Kidney (tissue), 14 donors: ENCODE results near the gene LGALS1. TPM values are rescaled to one million over a fixed set of nuclear protein-coding genes. Genes with fewer than 3 reads are reported as not detected.

Experiments used
- DNase-seq, 5 donors: peaks; one replicate each; pipeline ENCODE4 v3.0.0-alpha.2; 2013 to 2020
- FAIRE-seq: peaks from 2 replicates; lab custom pipeline; 2012; peaks lifted over from hg19 to GRCh38; lab: Jason Lieb, UNC
- H3K27ac ChIP-seq, 2 donors: one replicate each; pipeline ENCODE4 v1.7.0; 2013; ENCODE audit warnings: low read depth in 2 of 2, low read length in 2 of 2, inconsistent platforms in 1 of 2
- H3K27me3 ChIP-seq: one replicate; pipeline ENCODE4 v1.7.1; 2013; ENCODE audit warnings: low read length, inconsistent platforms; ENCODE audit not compliant: control insufficient read depth, insufficient read depth
- H3K36me3 ChIP-seq, 3 donors: one replicate each; pipeline versions ENCODE4 v1.7.0 to v1.7.1; 2013; ENCODE audit warnings: low read length in 3 of 3, control low read depth in 1 of 3, inconsistent platforms in 1 of 3; ENCODE audit not compliant: insufficient read depth in 3 of 3, control insufficient read depth in 2 of 3
- H3K4me1 ChIP-seq, 3 donors: one replicate each; pipeline versions ENCODE4 v1.7.0 to v1.7.1; 2013; ENCODE audit warnings: low read length in 3 of 3, inconsistent platforms in 1 of 3, low read depth in 1 of 3; ENCODE audit not compliant: control insufficient read depth in 2 of 3, insufficient read depth in 2 of 3
- H3K4me3 ChIP-seq, 3 donors: one replicate each; pipeline versions ENCODE4 v1.7.0 to v1.8.1; 2013; ENCODE audit warnings: low read length in 3 of 3, control low read depth in 1 of 3, inconsistent platforms in 1 of 3
- H3K9ac ChIP-seq, 3 donors: one replicate each; pipeline versions ENCODE4 v1.7.0 to v1.7.1; 2013; ENCODE audit warnings: low read length in 3 of 3, control low read depth in 1 of 3, inconsistent platforms in 1 of 3
- H3K9me3 ChIP-seq, 3 donors: one replicate each; pipeline versions ENCODE4 v1.7.0 to v1.7.1; 2013; ENCODE audit warnings: low read length in 3 of 3, control low read depth in 1 of 3, inconsistent platforms in 1 of 3; ENCODE audit not compliant: control insufficient read depth in 2 of 3, insufficient read depth in 1 of 3
- CTCF ChIP-seq: IDR thresholded peaks from 3 replicates; pipeline ENCODE4 v1.5.1; 2012; ENCODE audit warnings: mild to moderate bottlenecking, moderate library complexity, borderline replicate concordance; ENCODE audit not compliant: insufficient read depth; ENCODE audit errors: extremely low read depth
- intact Hi-C: fragments of 100-400 bp; cut with DNase I; formaldehyde crosslinking; loops from one replicate; pipeline ENCODE4 v1.11.1; 2022
- polyA plus RNA-seq: library from polyadenylated mRNA; stranded (reverse); fragments of 350-450 nt; fragmentation: Illumina TruSeq; extraction: RNeasy Lipid Tissue Mini Kit (QIAGEN cat#74804); gene quantifications from one replicate; pipeline ENCODE4 v1.2.3, GENCODE V29; 2014; ENCODE audit warnings: low read depth, low replicate concordance; ENCODE audit not compliant: insufficient read depth
- total RNA-seq: library from RNA; stranded (reverse); fragmentation: NEBNext Ultra II Directional; extraction: Animal tissue kit (Norgen Biotek cat#: 25700); gene quantifications from one replicate; pipeline ENCODE4 v1.2.1, GENCODE V29; 2021
- donor health status: control.
- donor health status: control.
- donor health status: control.
- donor health status: control.
- donor health status: control.
- donor health status: DM: yes; HTN: yes; CAD: no.
- donor health status: Normal renal cell carcinoma (clear cell type).

Gene LGALS1
- total and polyA plus RNA-seq, 2 donors from 2014 or later = 227 to 496 TPM

- intact Hi-C loops = no loop called here
- no peak for FAIRE-seq
- H3K9me3 ChIP-seq = no peaks in the 10 kb centered on the region
- H3K4me1 ChIP-seq = peaks cover 5 to 22% (median 12%) of the 10 kb centered on the region in 3 donors
- DNase-seq = peak in 1 of 5 donors; percentile 35
- H3K27ac ChIP-seq = peak overlapping the region in 1 of 2 donors; percentile 49
- TF ChIP-seq CTCF = no peak
- peaks cover 0 to 6% (median 0%) of the 10 kb centered on the region in 3 donors for H3K36me3 ChIP-seq
- H3K27me3 ChIP-seq = no peaks in the 10 kb centered on the region
- H3K9ac ChIP-seq = no peak overlapping the region
- H3K4me3 ChIP-seq = no peak overlapping the region
These were observed 44.5 kb upstream of the LGALS1 start for GRCh38 chr22:37630839-37631435.

- Histone ChIP-seq H3K9me3 (no peaks in the 10 kb centered on the region), H3K27ac (peak overlapping the region; percentile 43 to 49), H3K4me3 (no peak overlapping the region), H3K4me1 (peaks cover 5 to 21% (median 12%) of the 10 kb centered on the region in 3 donors), H3K27me3 (no peaks in the 10 kb centered on the region), H3K36me3 (peaks cover 0 to 6% (median 0%) of the 10 kb centered on the region in 3 donors), H3K9ac (no peak overlapping the region)
- FAIRE-seq (no peak), DNase-seq (peak in 3 of 5 donors; percentile 36 to 83 (median 62))
- intact Hi-C loops = no loop called here
- TF ChIP-seq CTCF = no peak
These were observed 43.8 kb upstream of the LGALS1 start for GRCh38 chr22:37631448-37632173.

- FAIRE-seq = no peak
- peaks cover 0 to 6% (median 0%) of the 10 kb centered on the region in 3 donors for H3K36me3 ChIP-seq
- no peak for DNase-seq
- intact Hi-C loops = no loop called here
- no peak overlapping the region for H3K4me3 ChIP-seq
- peaks cover 5 to 21% (median 12%) of the 10 kb centered on the region in 3 donors for H3K4me1 ChIP-seq
- no peaks in the 10 kb centered on the region for H3K27me3 ChIP-seq
- H3K9me3 ChIP-seq = no peaks in the 10 kb centered on the region
- H3K27ac ChIP-seq = peak overlapping the region; percentile 43 to 73
- H3K9ac ChIP-seq = no peak overlapping the region
- TF ChIP-seq CTCF = no peak
These were observed 43.0 kb upstream of the LGALS1 start for GRCh38 chr22:37632174-37633088.
